HG03066 (cell line): ENCODE results near the gene SMG9.

ENCODE experiments used
- ATAC-seq: cut with Tn5 transposase; IDR thresholded peaks from one replicate; pipeline ENCODE4 v1.9.1; 2021; ENCODE audit warnings: low read depth; ENCODE audit not compliant: unreplicated experiment

Gene SMG9, protein sequence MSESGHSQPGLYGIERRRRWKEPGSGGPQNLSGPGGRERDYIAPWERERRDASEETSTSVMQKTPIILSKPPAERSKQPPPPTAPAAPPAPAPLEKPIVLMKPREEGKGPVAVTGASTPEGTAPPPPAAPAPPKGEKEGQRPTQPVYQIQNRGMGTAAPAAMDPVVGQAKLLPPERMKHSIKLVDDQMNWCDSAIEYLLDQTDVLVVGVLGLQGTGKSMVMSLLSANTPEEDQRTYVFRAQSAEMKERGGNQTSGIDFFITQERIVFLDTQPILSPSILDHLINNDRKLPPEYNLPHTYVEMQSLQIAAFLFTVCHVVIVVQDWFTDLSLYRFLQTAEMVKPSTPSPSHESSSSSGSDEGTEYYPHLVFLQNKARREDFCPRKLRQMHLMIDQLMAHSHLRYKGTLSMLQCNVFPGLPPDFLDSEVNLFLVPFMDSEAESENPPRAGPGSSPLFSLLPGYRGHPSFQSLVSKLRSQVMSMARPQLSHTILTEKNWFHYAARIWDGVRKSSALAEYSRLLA

GRCh38 chr19:43754503-43755255 lies at the start of gene SMG9:
TSS of gene SMG9 (minus strand) at chr19:43754962. CDS start at chr19:43750741, 4,221 bp downstream.
- ATAC-seq = peak; percentile 47

DNA sequence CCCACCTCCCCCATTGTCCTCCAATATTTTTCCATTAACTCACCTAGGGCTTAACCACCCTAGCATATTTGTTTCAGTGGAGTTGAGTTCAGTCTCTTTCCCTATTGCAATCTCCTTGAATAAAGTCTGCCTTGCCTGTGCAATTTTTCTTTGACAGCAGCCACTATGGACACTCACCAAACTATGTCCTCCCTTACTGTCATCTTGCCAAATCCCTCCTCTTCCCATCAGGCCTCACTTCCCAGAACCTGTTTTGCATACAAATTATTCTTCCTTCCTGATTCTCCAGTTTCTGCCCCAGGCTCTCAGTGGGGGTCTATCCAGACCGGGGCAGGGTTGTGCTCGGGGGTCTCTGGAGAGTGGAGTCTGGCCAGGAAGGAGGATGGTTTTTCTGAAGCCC lies 49.7 kb upstream of the SMG9 start:
- ATAC-seq = no peak

DNA sequence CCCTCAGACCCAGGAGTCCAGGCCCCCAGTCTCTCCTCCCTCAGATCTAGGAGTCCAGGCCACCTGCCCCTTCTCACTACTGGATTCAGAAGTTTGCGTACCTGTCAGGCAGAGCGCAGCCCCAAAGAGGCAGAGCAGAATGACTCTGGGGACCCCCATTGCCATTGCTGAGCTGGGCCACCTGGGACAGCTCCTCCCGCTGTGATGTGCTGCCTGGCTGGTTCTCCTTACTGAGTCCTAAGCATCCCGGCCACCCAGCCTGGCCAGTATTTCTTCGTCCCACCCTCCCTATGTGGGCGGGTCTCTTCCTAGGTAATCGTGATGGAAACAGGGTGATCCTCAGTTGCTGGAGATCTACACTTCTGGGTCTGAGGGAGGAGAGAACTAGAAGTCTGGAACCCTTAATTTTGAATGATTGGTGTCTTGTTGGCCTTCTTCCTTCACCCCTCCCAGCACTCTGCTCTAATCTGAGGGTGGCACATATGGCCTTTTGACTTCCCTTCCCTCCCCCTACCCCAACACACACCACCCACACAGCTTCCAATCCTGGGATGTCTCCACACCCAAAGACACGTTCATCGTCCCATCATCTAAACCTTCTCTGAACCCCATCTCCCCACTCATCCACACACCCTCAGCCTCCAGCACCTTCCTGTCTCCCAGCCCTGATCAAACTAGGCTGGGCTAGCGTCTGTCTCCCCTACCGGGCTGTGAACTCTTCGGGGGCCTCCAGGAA lies 47.6 kb upstream of the SMG9 start, which contains the start of gene LYPD5:
TSS of gene LYPD5 (minus strand) at position 232 of the 736 bp plus-strand sequence. CDS start at position 165, 67 bp downstream.
- ATAC-seq = no peak

GRCh38 chr19:43799502-43800142 lies 44.9 kb upstream of the SMG9 start:
- ATAC-seq = no peak

DNA sequence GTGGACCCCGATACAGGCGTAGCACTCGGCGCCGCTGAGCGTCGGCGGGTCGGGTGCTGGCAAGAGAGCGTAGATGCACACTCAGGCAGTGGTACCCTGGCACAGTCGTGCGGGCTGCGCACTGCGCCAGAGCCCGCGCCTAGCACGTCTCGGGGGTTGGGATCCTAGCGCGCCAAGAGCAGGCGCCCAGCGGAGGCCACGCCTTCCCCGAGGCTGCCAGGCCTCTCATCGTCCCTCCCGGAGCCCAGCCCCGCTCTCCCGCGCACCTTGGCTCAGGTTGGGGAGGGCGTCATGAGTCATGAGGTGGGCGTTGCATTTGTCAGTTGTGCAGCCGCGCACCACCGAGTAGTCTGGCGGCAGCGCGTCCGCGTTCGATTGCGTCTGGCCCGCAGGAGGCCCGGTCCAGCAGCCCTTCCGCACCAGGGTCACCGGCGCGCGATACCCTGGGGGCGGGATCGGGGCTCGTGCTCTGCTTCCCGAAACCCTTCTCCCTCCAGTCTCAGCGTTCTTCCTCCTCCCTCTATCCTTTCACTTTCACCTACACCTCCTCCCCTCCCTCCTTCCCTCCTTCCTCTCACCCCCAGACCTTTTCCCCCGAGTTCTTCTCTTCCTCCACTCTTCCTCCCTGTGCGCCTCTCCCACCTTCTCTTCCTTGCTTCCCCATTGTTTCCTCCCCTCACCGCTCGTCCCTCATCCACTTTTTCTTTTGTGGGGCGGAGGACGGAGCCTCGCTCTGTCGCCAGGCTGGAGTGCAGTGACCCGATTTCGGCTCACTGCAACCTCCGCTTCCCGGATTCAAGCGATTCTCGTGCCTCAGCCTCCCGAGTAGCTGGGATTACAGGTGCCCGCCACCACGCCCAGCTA lies 44.0 kb upstream of the SMG9 start:
- no peak for ATAC-seq

- ATAC-seq = no peak
Measured at GRCh38 chr19:43798026-43798545, 43.3 kb upstream of the SMG9 start.

- no peak for ATAC-seq
Measured at GRCh38 chr19:43797556-43797955, 42.8 kb upstream of the SMG9 start.

- no peak for ATAC-seq
Measured at GRCh38 chr19:43797118-43797517, 42.4 kb upstream of the SMG9 start.

- ATAC-seq = no peak
Measured at GRCh38 chr19:43790587-43790986, 35.8 kb upstream of the SMG9 start.

GRCh38 chr19:43789029-43789428 lies 34.3 kb upstream of the SMG9 start:
- no peak for ATAC-seq

DNA sequence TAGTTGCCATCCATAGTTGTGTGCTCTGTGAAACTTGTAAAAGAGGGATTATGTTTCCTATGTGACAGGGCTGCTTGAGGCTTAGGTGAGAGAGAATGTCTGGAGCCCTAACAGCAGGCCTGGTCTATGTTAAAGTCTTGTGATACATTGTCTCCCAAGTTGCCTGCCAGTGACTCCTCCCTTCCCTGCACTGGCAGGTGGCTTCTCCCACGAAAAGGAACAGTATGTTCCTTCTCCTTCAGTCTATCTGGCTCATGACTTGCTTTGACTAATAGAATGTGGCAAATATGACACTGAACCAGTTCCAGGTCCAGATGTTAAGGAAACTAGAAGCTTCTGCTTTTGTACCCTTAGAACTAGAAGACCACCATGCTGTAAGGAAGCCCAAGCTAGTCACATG lies 31.9 kb upstream of the SMG9 start:
- no peak for ATAC-seq

- peak; percentile 52 for ATAC-seq
Measured at GRCh38 chr19:43784981-43785808, 30.4 kb upstream of the SMG9 start.

DNA sequence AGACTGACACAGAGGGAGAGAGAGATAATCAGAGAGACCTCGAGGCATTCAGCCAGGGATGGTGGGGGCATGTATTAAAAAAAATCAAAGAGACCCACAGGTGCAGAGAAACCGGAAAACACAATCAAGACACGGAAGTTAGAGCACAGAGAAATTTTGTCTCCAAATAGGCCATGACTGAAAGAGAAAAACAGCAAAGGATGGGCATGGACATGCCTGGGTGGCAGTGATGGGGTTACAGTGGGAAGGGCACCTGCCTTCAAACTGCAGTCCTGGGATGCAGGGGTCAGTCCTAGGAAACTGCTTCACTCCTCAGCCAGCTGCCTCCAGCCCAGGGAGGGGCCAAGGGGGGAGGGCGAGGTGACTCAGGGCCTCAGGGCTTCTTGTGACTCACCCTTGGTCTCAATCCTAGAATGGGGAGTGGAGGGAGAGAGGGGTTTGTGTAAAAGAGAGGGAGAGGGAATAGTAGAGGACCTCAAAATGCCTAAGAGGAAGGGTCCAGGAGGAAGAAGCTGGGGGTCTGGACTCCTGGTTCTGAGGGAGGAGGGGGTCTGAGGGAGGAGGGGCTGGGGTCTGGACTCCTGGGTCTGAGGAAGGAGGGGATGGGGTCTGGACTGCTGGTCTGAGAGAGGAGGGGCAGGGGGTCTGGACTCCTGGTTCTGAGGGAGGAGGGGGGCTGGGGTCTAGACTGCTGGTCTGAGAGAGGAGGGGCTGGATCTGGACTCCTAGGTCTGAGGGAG lies 29.6 kb upstream of the SMG9 start:
- no peak for ATAC-seq

DNA sequence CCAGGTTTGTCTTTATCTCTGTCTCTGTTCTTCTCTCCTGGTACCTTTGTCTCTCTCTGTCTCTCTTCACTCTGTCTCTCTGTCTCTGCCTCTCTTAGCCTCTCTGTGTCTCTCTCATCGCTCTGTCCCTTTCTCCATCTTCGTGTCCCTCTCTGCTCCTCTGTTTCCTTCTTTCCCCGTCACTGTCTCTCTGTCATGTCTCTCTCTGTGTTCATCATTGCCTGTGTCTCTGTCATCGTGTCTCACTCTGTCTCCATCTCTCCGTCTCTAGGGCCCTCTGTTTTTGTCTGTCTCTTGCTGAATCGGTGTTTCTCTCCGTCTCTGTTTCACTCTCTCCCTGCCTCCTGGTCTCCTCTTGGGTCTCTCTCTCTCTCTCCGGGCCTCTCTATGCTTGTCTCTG lies 28.9 kb upstream of the SMG9 start:
- no peak for ATAC-seq

DNA sequence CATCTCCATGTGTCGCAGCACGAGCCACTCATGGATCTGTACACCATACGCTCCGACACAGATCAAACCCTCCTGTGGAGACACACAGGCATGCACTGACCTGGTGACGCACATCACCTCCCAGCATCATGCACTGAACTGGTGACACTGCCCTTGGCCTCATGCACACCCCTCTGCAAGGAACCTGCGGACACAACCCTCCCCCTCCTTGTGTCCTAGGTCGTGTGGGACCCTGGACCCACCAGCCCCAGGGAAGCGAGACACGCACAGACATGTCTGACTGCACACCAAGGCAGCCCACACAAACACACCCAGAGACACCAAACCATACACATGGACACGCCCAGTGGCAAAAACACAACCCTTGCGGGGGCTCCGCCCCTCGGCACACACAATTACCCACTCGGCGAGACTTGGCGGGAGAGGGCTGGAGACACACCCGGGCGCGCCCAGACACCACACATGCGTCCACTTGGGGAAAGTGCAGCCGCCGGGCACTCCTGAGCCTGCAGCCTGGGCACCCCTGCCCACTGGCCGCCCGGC lies 28.0 kb upstream of the SMG9 start:
- no peak for ATAC-seq

DNA sequence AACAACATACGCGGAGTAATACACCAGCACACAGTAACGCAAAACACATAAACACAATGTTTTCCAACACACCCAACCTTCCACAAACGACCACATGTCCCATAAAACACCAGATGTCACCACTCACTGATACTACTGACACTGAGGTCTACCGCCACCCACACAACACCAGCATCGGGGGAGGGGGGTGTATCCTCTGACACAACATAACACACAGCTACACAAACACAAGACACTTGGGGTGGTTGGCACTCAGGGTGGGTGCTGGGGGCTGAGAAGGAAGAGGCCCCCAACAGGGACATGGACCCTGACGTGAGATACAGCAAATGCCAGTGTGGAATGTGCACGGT lies 27.5 kb upstream of the SMG9 start:
- no peak for ATAC-seq

DNA sequence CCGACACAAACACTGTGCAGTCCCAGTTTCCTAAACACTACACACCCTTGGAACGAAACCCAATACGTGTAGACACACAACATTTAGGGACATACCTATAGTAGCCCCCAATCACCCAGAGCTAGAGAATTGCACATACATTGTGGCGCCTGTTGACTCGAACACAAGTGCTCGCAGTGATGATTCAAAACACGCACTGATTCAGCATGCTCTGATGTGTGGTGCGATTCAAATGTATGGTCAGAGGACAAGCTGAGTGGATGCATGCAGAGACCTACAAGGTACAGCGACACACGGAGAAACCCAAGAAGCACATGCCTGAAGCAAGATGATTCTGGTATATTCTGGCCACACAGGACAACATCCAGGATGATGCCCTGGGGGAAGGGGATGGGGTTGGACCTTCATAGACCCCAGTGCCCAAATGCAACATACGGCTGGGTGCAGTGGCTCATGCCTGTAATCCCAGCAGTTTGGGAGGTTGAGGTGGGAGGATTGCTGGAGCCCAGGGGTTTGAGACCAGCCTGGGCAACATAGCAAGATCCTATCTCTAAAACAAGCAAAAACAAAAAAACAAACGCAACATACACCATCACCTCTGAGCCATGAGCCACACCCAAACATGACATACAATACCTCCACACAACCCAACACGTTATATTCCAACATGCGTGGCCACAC lies 27.0 kb upstream of the SMG9 start:
- no peak for ATAC-seq
